Dedifferentiated amniotic fluid mesenchymal stem cell (primary cell): ENCODE data around the gene MBLAC2.

Experiments
- DNase-seq: peaks from one replicate; pipeline ENCODE4 v3.0.0-alpha.2; 2016; ENCODE audit errors: extremely low spot score

The MBLAC2 gene

DNA sequence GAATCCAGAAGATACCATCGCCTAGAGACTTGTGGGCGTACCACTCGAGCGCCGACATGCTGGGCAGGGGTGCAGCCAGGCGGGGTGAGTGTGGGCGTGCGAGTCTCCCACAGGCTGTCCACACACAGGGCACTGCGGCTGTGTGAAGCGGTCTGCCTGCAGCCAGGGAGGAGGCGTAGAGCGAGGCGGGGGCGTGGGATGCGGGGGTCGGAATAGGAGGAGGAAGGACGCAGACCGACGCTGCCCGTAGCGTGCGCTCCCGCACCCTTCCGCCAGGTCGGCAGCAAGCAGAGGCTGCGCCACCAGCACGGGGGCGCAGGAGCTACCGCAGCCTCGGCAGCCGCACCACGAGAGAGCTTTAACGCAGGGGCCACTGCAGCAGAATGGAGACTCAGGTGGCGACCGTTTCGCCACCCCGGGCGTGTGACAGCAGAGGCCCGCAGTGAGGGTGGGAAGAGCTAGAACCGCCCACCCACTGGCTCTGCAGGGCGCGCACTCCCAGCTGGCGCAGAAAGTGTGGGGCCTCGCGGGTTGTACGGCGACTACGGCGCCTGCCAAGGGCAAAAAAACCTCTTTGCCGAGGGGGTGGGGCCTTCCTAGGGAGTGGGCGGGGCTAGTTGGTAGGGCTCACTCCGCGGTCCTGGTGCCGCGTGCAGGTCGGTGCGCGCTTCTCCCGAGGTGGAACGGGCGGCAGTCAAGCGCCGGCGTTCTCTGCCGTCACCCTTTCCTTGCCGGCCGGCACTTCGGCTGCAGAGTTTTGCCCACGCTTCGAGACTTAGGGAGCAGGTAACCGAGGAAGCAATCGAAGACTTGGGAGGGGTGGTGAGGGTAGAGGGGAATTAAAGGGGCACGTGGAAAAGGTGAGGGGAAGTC is at the start of gene MBLAC2, which contains the start of gene POLR3G:
Gene MBLAC2, minus strand, starts transcription at position 537 of the 873 bp plus-strand sequence. Its CDS starts 479 bp downstream, at position 58.
Gene POLR3G, plus strand, starts transcription at position 630 of the 873 bp plus-strand sequence. CDS start 10,704 bp downstream, outside the sequence.
- DNase-seq, result peak; percentile 82

DNA sequence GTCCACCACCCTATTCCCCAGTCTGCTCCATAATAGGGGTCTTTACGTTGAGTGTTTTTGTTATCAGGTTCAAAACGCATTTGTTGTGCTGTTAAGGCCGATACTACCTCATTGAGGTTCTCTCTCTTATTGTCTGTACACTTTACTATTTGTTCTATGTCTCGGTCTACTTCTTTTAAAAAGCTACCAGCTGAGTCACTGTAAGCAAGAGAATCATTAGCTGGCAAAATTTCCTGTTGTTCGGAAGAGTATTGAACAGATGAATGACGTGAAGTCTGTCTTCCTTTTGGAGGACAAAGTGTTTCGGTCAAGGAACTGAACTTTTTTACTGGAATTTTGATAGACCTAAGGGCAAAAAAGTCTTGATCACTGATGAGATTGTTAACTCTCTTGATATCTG is 44.5 kb upstream of the MBLAC2 start:
- DNase-seq, result no peak

GRCh38 chr5:90518661-90519060 is 44.1 kb upstream of the MBLAC2 start:
- no peak for DNase-seq

- no peak for DNase-seq
These were observed 39.9 kb upstream of the MBLAC2 start for GRCh38 chr5:90514520-90514919.

- no peak for DNase-seq
These were observed 35.9 kb upstream of the MBLAC2 start for GRCh38 chr5:90510438-90510837.

DNA sequence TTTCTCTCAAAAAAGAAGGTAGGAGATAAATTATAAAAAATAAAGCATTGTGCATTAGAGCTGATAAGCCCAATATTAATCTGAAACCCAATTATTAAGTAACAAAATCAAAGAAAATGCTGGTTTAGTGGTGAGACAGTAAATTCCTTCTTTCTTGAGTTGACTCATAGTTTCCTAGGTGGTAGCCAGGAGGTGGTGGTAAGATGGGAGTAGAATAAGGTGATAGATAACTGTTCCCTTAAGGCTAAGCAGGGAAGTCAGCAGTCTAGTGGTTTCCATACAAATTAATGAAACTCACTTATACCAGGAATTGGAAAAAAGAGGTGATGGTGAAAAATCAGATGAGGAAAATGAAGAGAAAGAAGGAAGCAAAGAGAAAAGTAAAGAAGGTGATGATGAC is 31.6 kb upstream of the MBLAC2 start:
- DNase-seq, result no peak

DNA sequence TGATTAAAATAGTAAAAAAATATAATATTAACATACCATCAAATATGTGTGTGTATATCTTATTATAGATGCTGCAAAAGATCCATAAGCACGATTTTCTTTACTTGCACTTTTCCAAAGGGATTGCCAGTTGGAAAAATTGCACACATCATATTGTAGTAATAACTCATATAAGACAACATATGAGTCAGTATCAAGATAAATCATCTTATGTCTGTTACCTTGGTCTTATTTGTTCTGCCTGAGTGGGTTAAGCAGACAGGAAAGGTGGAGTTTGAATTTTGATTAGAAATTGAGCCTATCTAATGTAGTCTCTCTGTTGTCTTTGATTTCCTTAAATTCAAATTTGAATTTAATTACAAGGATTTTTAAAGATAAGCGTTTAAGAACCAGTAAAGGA is 30.2 kb upstream of the MBLAC2 start:
- no peak for DNase-seq

DNA sequence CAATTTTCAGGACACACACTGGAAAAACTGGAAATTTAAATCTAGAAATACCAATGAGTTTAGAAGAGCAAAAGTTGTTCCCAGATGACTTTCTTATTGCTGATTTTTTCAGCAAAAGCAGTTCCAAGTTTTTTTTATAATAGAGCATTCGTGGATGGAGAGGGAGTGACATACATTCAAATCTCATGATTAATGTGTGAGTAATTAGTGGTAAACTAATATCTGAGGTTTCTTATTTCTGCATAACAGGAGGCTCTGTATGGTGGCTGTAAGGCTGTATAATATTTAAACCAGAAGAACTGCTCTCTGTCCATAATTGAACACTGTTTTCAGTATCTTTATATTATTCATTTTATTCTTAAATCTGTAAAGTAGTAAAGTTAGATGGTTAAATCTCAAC is 29.0 kb upstream of the MBLAC2 start:
- DNase-seq, result no peak

- DNase-seq, result no peak
These were observed 20.6 kb upstream of the MBLAC2 start for GRCh38 chr5:90495146-90495545.

GRCh38 chr5:90494043-90494442 is 19.5 kb upstream of the MBLAC2 start:
- DNase-seq, result no peak

DNA sequence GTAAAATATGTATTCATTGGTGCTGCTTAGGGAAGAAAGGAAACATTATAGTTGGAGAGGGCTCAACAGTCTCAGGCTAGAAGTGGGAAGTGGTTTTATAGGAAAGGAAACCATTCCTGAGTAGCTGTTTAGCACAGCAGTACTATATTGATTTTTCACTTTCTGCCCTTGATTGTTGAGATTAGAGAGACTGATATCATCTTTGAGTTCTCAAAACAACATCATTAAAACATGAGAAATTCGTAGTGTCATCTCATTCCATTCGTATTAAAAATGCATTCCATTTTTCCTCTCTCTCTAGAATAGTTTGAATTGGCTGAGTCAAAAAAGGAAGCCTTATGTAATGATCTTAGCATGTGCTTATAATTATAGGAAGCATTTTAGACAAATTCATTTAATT is 14.2 kb upstream of the MBLAC2 start:
- peak; percentile 75 for DNase-seq

- no peak for DNase-seq
These were observed 10.0 kb upstream of the MBLAC2 start for GRCh38 chr5:90484540-90484939.

DNA sequence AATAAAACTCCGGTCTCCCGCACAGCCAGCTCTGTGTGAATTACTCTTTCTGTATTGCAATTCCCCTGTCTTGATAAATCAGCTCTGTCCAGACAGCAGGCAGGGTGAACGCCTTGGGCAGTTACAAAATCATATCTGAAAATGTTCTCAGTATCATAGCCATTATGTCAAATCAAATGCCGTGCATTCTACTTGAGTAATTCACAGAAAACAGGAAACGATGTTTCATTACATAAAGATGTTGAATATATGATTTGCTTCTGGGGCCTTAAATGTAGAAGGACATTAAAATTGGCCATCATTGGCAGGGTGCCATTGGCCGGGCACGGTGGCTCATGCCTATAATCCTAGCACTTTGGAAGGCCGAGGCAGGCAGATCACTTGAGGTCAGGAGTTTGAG is 8.6 kb upstream of the MBLAC2 start:
- no peak for DNase-seq

DNA sequence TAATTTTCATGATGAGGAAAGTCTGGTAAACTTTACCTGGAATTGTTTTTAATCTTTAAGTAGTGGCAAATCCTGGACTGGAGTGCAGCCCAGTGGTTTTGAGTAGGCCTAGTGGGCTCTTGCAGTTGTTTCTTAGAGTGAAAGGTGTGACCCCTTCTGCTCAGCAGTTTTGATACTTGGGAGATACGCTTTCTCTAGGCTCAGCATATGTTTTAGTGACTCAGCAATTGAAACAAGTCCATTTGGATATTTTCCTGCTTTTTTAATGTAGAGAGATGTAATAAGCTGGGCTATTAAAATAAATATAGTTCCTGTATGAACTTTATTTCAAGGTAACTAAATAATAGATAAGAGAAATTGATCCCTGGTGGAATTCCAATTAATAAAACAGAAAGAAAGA is 6.1 kb upstream of the MBLAC2 start:
- DNase-seq, result no peak

DNA sequence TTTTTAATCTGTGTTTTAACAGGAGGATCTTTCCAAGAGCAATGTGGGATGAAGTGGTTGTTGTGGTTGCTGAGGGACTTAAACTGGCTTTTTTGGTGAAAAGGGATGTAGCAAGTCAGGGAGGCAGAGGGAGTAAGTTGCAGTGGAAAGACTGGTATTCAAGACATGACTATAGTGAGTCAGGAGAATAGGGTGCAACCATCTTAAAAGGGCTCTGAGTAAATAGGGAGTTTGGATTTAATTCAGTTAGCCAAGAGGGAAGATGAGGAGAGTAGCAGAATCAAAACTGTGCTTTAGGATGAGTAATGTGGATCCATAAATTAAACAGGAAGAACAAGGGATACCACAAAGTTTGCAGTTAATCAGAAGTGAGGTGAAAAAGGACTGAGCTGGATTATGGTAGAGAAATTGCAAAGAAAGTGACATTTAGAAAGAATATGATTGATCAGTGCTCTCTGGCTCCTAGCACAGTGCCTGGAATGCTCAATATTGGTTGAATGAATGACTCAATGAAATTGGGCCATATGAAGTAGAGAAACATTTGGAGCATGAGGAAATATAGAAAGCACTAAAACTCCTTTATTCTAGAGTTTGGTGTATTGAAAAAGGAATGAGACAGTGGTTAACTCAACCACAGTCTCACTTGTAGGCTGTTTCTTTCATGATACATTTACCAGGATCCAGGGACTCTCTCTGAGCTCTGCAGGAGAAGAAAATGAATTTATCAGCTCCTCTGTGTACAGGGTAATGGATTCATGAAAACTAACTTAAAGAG is 5.2 kb upstream of the MBLAC2 start:
- DNase-seq, result no peak

DNA sequence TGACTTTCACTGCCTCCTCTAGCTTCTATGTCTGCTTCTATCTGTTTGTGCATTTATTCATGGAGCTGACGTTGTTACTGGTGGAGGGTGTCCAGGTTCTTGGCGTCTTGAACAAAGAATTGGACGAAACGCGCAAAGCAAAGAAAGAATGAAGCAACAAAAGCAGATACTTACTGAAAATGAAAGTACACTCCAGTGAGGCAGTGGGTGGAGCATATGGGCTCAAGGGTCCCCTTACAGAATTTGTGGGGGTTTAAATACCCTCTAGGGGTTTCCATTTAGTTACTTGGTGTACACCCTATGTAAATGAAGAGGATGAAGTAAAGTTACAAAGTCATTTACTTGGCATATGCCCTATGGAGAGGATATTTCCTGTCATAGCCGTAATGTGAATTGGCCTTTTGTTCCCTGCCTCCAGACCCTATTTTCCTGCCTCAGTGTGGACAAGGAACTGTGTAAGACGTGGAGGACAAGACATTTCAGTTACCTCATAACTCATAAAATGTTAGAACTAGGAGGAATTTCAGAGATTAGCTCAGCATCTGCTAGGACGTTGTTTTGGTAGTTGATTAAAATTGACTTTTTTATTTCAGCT is 3.1 kb upstream of the MBLAC2 start:
- DNase-seq, result no peak

GRCh38 chr5:90477073-90477472 is 2.5 kb upstream of the MBLAC2 start:
- no peak for DNase-seq

DNA sequence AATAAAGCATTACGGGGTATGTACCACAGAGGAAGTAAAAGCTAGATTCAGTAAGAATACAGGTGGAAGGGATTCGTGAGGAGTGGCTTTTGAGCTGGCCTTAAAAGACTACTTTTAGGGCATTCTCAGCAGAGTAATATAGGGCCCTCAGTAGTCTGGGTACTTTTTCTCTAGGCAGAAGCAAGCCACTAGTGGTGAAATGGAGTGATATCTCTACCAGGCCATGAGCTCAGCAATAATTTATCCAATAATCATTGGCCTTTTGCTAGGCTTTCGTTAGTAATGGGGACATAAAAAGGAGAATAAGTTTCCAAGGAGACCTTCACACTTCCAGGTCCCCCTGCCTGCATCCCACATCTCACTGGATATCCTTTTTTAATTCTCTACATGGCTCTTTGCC is 1.8 kb upstream of the MBLAC2 start:
- DNase-seq, result no peak

- DNase-seq, result no peak
These were observed 937 bp upstream of the MBLAC2 start for GRCh38 chr5:90475436-90475980.

DNA sequence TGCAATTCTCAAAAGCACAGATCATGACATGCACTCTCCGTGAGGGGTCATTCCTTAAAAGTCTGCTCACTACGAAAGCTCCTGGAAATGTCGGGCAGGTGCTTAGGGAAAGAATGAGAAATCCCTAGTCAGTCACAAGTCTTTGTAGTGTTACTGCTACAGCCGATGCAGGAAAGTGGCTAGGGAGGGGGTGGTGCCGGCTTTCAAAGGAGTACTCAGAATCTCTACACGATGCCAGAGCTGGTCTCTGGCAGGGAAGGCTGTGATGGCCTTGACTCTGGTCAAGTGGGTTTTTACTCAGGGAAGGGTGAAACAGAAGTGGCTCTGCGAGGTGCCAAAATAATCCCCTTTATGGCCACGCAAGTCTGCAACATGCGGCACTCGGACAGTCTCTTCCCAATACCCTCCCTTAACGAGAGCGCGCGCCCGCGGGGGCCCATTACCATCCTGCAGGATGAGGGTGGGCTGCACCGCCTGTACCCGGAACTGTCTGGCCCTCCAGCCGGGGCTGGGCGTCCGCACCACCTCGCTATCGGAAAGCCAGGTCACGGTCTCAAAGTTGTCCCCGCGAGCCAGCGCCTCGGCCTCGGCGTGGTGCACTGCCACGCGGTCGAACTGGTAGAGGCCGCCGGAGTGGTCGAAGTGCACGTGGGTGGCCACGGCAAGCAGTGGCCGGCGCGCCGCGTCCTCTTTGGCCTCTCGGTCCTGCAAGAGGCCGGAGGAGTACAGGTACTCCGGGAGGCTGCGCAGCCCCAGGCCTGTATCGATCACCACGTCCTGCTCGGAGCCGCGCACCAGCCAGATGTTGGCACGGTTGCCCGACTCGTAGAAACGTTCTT is 956 bp downstream of the MBLAC2 start:
- DNase-seq, result no peak

GRCh38 chr5:90472783-90473395 is 1.7 kb downstream of the MBLAC2 start:
- no peak for DNase-seq
